GM18520 (cell line): ENCODE measurements around the gene ABCA12.

Experiments
- ATAC-seq: cut with Tn5 transposase; IDR thresholded peaks from one replicate; pipeline ENCODE4 v1.9.1; 2021; ENCODE audit not compliant: unreplicated experiment

Gene ABCA12

GRCh38 chr2:214989187-214989586, 149.2 kb downstream of the ABCA12 start:
- no peak for ATAC-seq

GRCh38 chr2:214987261-214987660, 151.2 kb downstream of the ABCA12 start:
- no peak for ATAC-seq

GRCh38 chr2:214985619-214986018, 152.8 kb downstream of the ABCA12 start:
- no peak for ATAC-seq

GRCh38 chr2:214966420-214966819, 172.0 kb downstream of the ABCA12 start:
- ATAC-seq, result no peak

- ATAC-seq, result no peak
These were observed 177.7 kb downstream of the ABCA12 start for GRCh38 chr2:214960677-214961076.

GRCh38 chr2:214946949-214947348, 191.5 kb downstream of the ABCA12 start:
- ATAC-seq, result no peak

- ATAC-seq, result no peak
These were observed 204.4 kb downstream of the ABCA12 start for GRCh38 chr2:214934006-214934405.

GRCh38 chr2:214904634-214905033, 233.8 kb downstream of the ABCA12 start:
- no peak for ATAC-seq

- no peak for ATAC-seq
These were observed 234.2 kb downstream of the ABCA12 start for GRCh38 chr2:214904176-214904575.

GRCh38 chr2:214902286-214902685, 236.1 kb downstream of the ABCA12 start:
- no peak for ATAC-seq

- ATAC-seq, result no peak
These were observed 238.7 kb downstream of the ABCA12 start for GRCh38 chr2:214899751-214900150.

- ATAC-seq, result no peak
These were observed 242.2 kb downstream of the ABCA12 start for GRCh38 chr2:214896274-214896673.

GRCh38 chr2:214895469-214895868, 243.0 kb downstream of the ABCA12 start:
- ATAC-seq, result no peak

- no peak for ATAC-seq
These were observed 249.1 kb downstream of the ABCA12 start for GRCh38 chr2:214889301-214889700.

- ATAC-seq, result no peak
These were observed 256.7 kb downstream of the ABCA12 start for GRCh38 chr2:214881647-214882202.
